Measurements from ENCODE around the gene CELA1. TPM values are rescaled to one million over a fixed set of nuclear protein-coding genes. Genes with fewer than 3 reads are reported as not detected.

CELA1 gene
- polyA plus RNA-seq, 1 of the 3 experiments (the other 2 are of a cell fraction) = 0.05 TPM

DNA sequence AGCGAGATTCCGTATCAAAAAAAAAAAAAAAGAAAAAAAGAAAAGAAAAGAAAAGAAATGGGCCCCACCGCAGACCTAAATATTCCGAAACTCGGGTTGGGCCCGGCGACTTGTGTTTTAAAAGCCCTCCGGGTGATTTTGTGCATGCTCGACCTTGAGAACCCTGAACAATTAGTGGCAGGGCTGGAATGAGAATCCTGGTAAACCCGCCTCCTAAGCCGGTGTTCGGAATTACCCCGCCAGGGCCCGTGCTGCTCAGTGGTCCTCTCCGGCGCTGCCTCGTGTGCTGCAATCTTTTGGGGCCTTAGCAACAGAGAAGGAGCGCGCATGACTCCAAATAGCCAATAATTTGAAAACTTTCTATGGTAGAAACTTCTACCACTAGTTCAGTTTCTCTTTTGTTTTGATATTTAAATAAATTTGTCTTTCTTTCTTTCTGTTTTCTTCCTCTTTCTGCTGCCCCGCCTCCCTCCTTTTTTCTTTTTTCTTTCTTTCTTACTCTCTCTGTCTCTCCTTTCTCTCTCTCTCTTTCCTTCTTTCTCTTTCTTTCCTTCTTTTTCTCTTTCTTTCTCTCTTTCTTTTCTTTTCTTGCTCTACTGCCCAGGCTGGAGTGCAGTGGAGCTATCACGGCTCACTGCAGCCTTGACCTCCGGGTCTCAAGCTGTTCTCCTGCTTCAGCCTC, 46.2 kb upstream of the CELA1 start:
- H2AFZ ChIP-seq (ENCODE audit: low read depth) = no peak overlapping the region
- no peaks in the 10 kb centered on the region for H3K36me3 ChIP-seq (replicated peaks in 1 of 2; ENCODE audit: control insufficient read depth in 1 of 2, insufficient read depth in 2 of 2, low read length in 1 of 2)
- 95% methylated on average over 21 of the region's 22 CpGs for WGBS (ENCODE audit: low lambda C conversion rate)
- no peaks in the 10 kb centered on the region for H3K79me2 ChIP-seq (ENCODE audit: insufficient read depth)
- no peaks in the 10 kb centered on the region for H3K27me3 ChIP-seq (ENCODE audit: insufficient read depth)
- no peak overlapping the region for H3K4me3 ChIP-seq (ENCODE audit: low read depth in 2 of 2, low read length in 1 of 2)
- peaks cover 23% of the 10 kb centered on the region for H3F3A ChIP-seq (replicated peaks; ENCODE audit: insufficient read depth)
- H3K9me3 ChIP-seq = no peaks in the 10 kb centered on the region
- peaks cover 4 to 48% of the 10 kb centered on the region in 2 experiments; a peak in 2 of 4 replicates for H3K4me1 ChIP-seq (ENCODE audit: control insufficient read depth in 1 of 2, insufficient read depth in 2 of 2, low read depth in 1 of 2, low read length in 1 of 2)
- TF ChIP-seq, protein P1, sequence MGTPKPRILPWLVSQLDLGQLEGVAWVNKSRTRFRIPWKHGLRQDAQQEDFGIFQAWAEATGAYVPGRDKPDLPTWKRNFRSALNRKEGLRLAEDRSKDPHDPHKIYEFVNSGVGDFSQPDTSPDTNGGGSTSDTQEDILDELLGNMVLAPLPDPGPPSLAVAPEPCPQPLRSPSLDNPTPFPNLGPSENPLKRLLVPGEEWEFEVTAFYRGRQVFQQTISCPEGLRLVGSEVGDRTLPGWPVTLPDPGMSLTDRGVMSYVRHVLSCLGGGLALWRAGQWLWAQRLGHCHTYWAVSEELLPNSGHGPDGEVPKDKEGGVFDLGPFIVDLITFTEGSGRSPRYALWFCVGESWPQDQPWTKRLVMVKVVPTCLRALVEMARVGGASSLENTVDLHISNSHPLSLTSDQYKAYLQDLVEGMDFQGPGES (IDR thresholded peaks at IDR 0.05; ENCODE audit: low read depth, low read length) = no peak
- TF ChIP-seq, protein P2, sequence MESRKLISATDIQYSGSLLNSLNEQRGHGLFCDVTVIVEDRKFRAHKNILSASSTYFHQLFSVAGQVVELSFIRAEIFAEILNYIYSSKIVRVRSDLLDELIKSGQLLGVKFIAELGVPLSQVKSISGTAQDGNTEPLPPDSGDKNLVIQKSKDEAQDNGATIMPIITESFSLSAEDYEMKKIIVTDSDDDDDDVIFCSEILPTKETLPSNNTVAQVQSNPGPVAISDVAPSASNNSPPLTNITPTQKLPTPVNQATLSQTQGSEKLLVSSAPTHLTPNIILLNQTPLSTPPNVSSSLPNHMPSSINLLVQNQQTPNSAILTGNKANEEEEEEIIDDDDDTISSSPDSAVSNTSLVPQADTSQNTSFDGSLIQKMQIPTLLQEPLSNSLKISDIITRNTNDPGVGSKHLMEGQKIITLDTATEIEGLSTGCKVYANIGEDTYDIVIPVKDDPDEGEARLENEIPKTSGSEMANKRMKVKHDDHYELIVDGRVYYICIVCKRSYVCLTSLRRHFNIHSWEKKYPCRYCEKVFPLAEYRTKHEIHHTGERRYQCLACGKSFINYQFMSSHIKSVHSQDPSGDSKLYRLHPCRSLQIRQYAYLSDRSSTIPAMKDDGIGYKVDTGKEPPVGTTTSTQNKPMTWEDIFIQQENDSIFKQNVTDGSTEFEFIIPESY (IDR thresholded peaks at IDR 0.05; ENCODE audit: borderline replicate concordance, low read depth) = no peak
- TF ChIP-seq JUND (IDR thresholded peaks at IDR 0.05) (no peak), TAF1 (IDR thresholded peaks at IDR 0.05; ENCODE audit: borderline replicate concordance, low read depth, low read length) (no peak), CHD2 (IDR thresholded peaks at IDR 0.05; ENCODE audit: low read length, partially characterized antibody) (no peak), NRF1 (IDR thresholded peaks at IDR 0.05; ENCODE audit: low read depth, low read length) (no peak), RXRA (IDR thresholded peaks at IDR 0.05; ENCODE audit: borderline replicate concordance, low read depth) (no peak), TCF12 (IDR thresholded peaks at IDR 0.05) (no peak), EP300 (IDR thresholded peaks at IDR 0.05; ENCODE audit: borderline replicate concordance in 1 of 2, low read depth in 1 of 2, low read length in 1 of 2) (no peak), TEAD4 (IDR thresholded peaks at IDR 0.05; ENCODE audit: borderline replicate concordance, insufficient read depth) (no peak), MXI1 (IDR thresholded peaks at IDR 0.05; ENCODE audit: low read depth, low read length) (no peak), GATA2 (CRISPR knock-in tag; IDR thresholded peaks at IDR 0.05) (no peak), SIN3A (IDR thresholded peaks at IDR 0.05; ENCODE audit: borderline replicate concordance, low read depth, low read length) (no peak), RAD21 (IDR thresholded peaks at IDR 0.05; ENCODE audit: low read length) (no peak), SMC3 (IDR thresholded peaks at IDR 0.05; ENCODE audit: low read depth, low read length) (no peak), RFX5 (IDR thresholded peaks at IDR 0.05; ENCODE audit: low read length) (no peak)
- TF ChIP-seq, protein P3, sequence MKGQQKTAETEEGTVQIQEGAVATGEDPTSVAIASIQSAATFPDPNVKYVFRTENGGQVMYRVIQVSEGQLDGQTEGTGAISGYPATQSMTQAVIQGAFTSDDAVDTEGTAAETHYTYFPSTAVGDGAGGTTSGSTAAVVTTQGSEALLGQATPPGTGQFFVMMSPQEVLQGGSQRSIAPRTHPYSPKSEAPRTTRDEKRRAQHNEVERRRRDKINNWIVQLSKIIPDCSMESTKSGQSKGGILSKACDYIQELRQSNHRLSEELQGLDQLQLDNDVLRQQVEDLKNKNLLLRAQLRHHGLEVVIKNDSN (IDR thresholded peaks at IDR 0.05; ENCODE audit: borderline replicate concordance, low read depth) = no peak
- TF ChIP-seq, protein P4, sequence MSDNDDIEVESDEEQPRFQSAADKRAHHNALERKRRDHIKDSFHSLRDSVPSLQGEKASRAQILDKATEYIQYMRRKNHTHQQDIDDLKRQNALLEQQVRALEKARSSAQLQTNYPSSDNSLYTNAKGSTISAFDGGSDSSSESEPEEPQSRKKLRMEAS (IDR thresholded peaks at IDR 0.05; ENCODE audit: low read depth) = no peak
- TF ChIP-seq, protein P5, sequence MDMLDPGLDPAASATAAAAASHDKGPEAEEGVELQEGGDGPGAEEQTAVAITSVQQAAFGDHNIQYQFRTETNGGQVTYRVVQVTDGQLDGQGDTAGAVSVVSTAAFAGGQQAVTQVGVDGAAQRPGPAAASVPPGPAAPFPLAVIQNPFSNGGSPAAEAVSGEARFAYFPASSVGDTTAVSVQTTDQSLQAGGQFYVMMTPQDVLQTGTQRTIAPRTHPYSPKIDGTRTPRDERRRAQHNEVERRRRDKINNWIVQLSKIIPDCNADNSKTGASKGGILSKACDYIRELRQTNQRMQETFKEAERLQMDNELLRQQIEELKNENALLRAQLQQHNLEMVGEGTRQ (IDR thresholded peaks at IDR 0.05; ENCODE audit: borderline replicate concordance, low read depth, low read length) = no peak
- no peak overlapping the region for H3K27ac ChIP-seq (ENCODE audit: low read depth in 2 of 2, low read length in 1 of 2)
- H4K20me1 ChIP-seq (ENCODE audit: insufficient read depth) = no peaks in the 10 kb centered on the region
- H3K9ac ChIP-seq = no peak overlapping the region
- CTCF ChIA-PET = interaction anchor here (0.9 to 2.3 kb wide), 2 partner anchors 28 to 100 kb away, joined by 3 to 7 read pairs; no protein-coding TSS in a partner anchor
- no peaks in the 10 kb centered on the region for H3K9me2 ChIP-seq
- DNase-seq = no peak
- POLR2A ChIA-PET = interaction anchor here (1.2 to 1.4 kb wide), 2 partner anchors 21 to 51 kb away, joined by 3 to 4 read pairs; no protein-coding TSS in a partner anchor
- H3K4me2 ChIP-seq = no peak overlapping the region

Data from SK-N-SH (cell line).